CD4-positive, alpha-beta T cell (primary cell): Measurements from ENCODE around the gene SOCS3. TPM values are rescaled to one million over a fixed set of nuclear protein-coding genes. Genes with fewer than 3 reads are reported as not detected.

Source experiments
- ATAC-seq: fragments of 200-7000 bp; cut with Tn5 transposase; one replicate; pipeline ENCODE4 v1.10.0; 2022; ENCODE audit warnings: mild to moderate bottlenecking; ENCODE audit not compliant: poor library complexity
- CTCF ChIA-PET: fragments of 350-600 bp; sonication (Branson Sonifier 250); formaldehyde crosslinking; loops from one replicate; lab custom pipeline; 2021; ENCODE audit warnings: antibody characterized with exemption, inconsistent platforms; lab: Charles Lee
- POLR2A ChIA-PET: fragments of 350-600 bp; sonication (Branson Sonifier 250); formaldehyde crosslinking; loops from one replicate; lab custom pipeline; 2021; ENCODE audit warnings: antibody characterized with exemption, inconsistent platforms; lab: Charles Lee
- DNase-seq, 14 experiments: peaks; one replicate each; pipeline ENCODE4 v3.0.0-alpha.2; 2013 to 2020; ENCODE audit warnings: mixed read lengths in 2 of 14
- H3K27ac ChIP-seq, 2 donors: one replicate each; pipeline versions ENCODE4 v1.5.1 to v1.7.0; 2013; ENCODE audit warnings: low read length in 2 of 2, low read depth in 1 of 2, mild to moderate bottlenecking in 1 of 2
- H3K27me3 ChIP-seq, 2 experiments: 1 replicate in 1 of 2; 2 replicates in 1 of 2; pipeline versions ENCODE4 v1.6.1 to v1.7.0; 2013; ENCODE audit warnings: low read length in 2 of 2, control low read depth in 1 of 2, mild to moderate bottlenecking in 1 of 2, moderate library complexity in 1 of 2; ENCODE audit not compliant: insufficient read depth in 2 of 2, control insufficient read depth in 1 of 2
- H3K36me3 ChIP-seq: one replicate; pipeline ENCODE4 v1.6.1; 2013; ENCODE audit warnings: low read length, control low read depth; ENCODE audit not compliant: insufficient read depth
- H3K4me1 ChIP-seq: one replicate; pipeline ENCODE4 v1.6.1; 2013; ENCODE audit warnings: low read length, control low read depth; ENCODE audit not compliant: insufficient read depth
- H3K4me3 ChIP-seq: one replicate; pipeline ENCODE4 v1.5.1; 2013; ENCODE audit warnings: mild to moderate bottlenecking, low read length, moderate library complexity
- H3K9me3 ChIP-seq, 2 experiments: 1 replicate in 1 of 2; 2 replicates in 1 of 2; pipeline versions ENCODE4 v1.6.1 to v1.7.0; 2013; ENCODE audit warnings: low read length in 2 of 2, mild to moderate bottlenecking in 2 of 2, control low read depth in 1 of 2, moderate library complexity in 1 of 2; ENCODE audit not compliant: control insufficient read depth in 1 of 2, insufficient read depth in 1 of 2
- H3K27ac Mint-ChIP-seq: one replicate; pipeline ENCODE4 v1.8.0; 2020; ENCODE audit warnings: mixed read lengths
- H3K27me3 Mint-ChIP-seq: one replicate; pipeline ENCODE4 v1.8.0; 2021; ENCODE audit warnings: mixed read lengths
- H3K36me3 Mint-ChIP-seq: one replicate; pipeline ENCODE4 v1.8.0; 2021; ENCODE audit warnings: low read depth, mixed read lengths
- H3K4me1 Mint-ChIP-seq: one replicate; pipeline ENCODE4 v1.8.0; 2021; ENCODE audit warnings: low read depth, mixed read lengths
- H3K4me3 Mint-ChIP-seq: one replicate; pipeline ENCODE4 v1.8.0; 2020; ENCODE audit warnings: mild to moderate bottlenecking, mixed read lengths
- H3K9me3 Mint-ChIP-seq: one replicate; pipeline ENCODE4 v1.8.0; 2020; ENCODE audit warnings: mixed read lengths
- CTCF ChIP-seq: fragments of 200-600 bp; IDR thresholded peaks from one replicate; pipeline ENCODE4 v1.8.0; 2022; ENCODE audit warnings: antibody characterized with exemption, mild to moderate bottlenecking
- intact Hi-C, 2 experiments: fragments of 100-400 bp; cut with DNase I in 1 of 2; cut with micrococcal nuclease in 1 of 2; formaldehyde crosslinking; loops; one replicate each; pipeline versions ENCODE4 v1.15.1 to v1.9.0; 2023 to 2025; cut with DNase I, micrococcal nuclease
- total RNA-seq, 174 experiments: library from RNA in 2 of 174; stranded (reverse) in 2 of 174; gene quantifications; one replicate each; pipeline ENCODE4 v1.2.3 and lab custom pipeline; 2021 to 2026

Gene SOCS3
- total RNA-seq, 2 experiments from 2014 or later = 414 to 427 TPM

GRCh38 chr17:78306913-78307312 is 53.0 kb downstream of the SOCS3 start:
- H3K4me3 ChIP-seq = no peak overlapping the region
- no peak overlapping the region for H3K4me3 Mint-ChIP-seq
- DNase-seq (no peak), ATAC-seq (no peak)
- TF ChIP-seq CTCF = no peak
- no peak overlapping the region for H3K27ac Mint-ChIP-seq
- H3K4me1 Mint-ChIP-seq = peaks cover under 1% of the 10 kb centered on the region
- no peaks in the 10 kb centered on the region for H3K27me3 Mint-ChIP-seq
- H3K27ac ChIP-seq = no peak overlapping the region
- no peaks in the 10 kb centered on the region for H3K36me3 Mint-ChIP-seq
- H3K27me3 ChIP-seq = no peaks in the 10 kb centered on the region
- no peaks in the 10 kb centered on the region for H3K4me1 ChIP-seq
- ChIA-PET CTCF (interaction anchor here (1.3 kb wide), 1 partner anchor 56 kb away, joined by 3 read pairs; no protein-coding TSS in a partner anchor), POLR2A (no interaction called here)
- H3K9me3 ChIP-seq = peaks cover 8 to 9% of the 10 kb centered on the region in 2 experiments
- no peaks in the 10 kb centered on the region for H3K9me3 Mint-ChIP-seq
- H3K36me3 ChIP-seq = no peaks in the 10 kb centered on the region
- intact Hi-C loops = no loop called here

Other genes with a start within 250 kb of the SOCS3 start
- gene TMC6, start 231.3 kb downstream of the SOCS3 start, total RNA-seq = 100 to 1,000 TPM; 645 to 659 TPM
- gene TMC8, start 229.3 kb downstream of the SOCS3 start, total RNA-seq = 100 to 1,000 TPM; 567 to 577 TPM
- not detected for gene C17orf99, start 213.7 kb downstream of the SOCS3 start, total RNA-seq
- 10 to 100 TPM; 34.9 to 41.3 TPM for gene SYNGR2, start 191.5 kb downstream of the SOCS3 start, total RNA-seq
- under 1 TPM; 0.78 to 0.88 TPM for gene TK1, start 173.0 kb downstream of the SOCS3 start, total RNA-seq
- gene AFMID, start 172.7 kb downstream of the SOCS3 start, total RNA-seq = under 1 TPM; 0.42 to 0.60 TPM
- under 1 TPM; 0.39 to 0.41 TPM for gene BIRC5, start 145.8 kb downstream of the SOCS3 start, total RNA-seq
- gene TMEM235, start 128.4 kb downstream of the SOCS3 start, total RNA-seq = not detected
- gene PGS1, start 18.6 kb upstream of the SOCS3 start, total RNA-seq = 10 to 100 TPM; 40.9 to 45.3 TPM
- under 1 TPM in 1 of 2 experiments, not detected in 1; 0.14 TPM for gene DNAH17, start 217.3 kb upstream of the SOCS3 start, total RNA-seq